GM18511 (cell line): ENCODE data around the gene XXYLT1.

Experiments
- ATAC-seq: cut with Tn5 transposase; IDR thresholded peaks from one replicate; pipeline ENCODE4 v1.9.1; 2021; ENCODE audit warnings: mild to moderate bottlenecking, moderate library complexity; ENCODE audit not compliant: unreplicated experiment

The XXYLT1 gene

DNA sequence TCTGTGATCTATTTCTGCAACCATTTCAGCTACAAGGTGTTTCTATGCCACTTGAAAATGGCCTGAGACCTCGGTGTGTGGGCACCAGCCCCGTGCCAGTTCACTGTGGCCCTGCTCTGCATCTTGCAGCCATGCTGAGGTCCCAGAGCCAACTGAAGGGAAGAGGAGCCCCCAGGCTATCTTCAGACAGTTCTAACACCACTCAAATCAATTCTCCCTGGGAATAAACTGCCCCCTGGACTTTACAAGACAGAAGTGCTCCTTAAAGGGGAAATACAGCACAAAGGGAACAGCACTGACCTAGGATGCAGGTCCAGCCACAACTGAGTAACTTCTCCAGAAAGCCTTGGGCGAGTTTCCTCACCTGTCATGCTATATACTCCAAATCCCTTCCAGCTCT is 3.9 kb downstream of the XXYLT1 start:
- no peak for ATAC-seq

DNA sequence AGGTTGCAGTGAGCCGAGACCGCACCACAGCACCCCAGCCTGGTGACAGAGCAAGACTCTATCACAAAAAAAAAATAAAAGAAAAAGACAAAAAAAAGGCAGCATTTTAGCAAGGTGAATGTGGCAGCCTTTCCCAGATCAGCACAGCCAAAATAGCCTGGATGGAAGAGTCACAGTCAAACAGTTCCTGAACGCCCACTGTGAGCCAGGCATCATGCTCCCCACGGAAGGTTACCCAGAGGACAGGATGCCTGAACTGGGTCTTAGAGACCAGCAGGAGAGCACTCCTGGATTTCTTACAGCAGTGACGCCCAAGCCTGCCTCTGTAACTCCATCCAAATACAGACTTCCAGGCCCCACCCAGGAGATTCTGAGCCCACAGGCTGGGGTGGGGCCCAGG is 4.5 kb downstream of the XXYLT1 start:
- no peak for ATAC-seq

DNA sequence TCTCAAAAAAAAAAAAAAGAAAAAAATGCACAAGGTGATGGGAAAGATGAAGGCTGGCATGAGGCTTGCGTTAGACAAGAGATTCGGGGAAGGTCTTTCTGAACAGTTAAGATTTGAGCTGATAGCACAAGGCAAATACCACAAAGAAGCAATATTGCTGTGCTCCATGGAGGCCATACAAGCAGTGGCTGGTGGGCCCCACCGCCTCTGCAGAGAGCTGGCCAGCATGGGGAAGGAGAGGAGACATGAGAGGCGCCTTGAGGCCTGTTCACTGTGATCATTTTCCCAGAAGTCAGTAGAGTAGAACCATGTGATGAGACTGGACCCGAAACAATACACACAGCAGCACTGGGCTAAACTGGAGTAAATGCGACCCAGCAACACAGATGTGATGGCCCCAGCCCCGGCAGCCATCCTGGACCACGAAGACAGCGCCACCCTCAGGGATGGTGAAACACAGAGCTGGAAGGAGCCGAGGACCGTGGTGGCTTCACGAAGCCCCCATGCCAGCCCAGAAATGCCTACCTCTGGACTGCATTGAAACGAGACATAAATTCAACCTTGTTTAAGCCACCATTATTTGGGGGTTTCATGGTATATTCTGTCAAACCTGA is 5.5 kb downstream of the XXYLT1 start:
- ATAC-seq: no peak

DNA sequence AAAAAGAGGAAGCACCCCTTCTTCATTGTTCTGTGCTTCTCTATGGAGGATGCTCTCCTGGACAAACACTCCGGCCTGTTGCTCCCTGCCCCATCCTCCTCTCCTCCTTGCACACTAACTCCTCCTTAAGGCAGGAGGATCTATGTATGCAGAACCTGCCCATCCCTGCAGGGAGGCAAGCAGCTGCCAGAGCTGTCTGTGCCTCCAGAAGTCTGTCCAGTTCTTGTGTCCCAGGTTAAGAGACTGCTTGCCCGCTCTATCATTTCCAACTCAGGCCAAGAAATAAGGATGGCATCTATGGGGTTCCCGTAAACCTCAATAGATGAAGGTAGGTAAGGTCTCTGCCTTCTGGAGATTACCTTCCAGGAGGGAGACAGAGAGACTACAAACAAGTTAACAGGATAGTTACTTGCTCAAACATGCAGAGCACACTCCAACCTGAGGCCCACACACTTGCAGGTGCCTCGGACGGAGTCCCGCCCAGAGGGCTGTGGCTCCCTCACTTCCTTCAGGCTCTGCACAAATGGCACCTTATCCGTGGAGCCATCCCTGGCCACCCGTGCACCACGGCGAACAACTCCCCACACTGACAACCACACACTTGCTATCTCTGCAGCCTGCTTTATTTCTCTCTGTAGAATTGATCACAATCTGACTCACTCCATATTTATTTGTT is 6.9 kb downstream of the XXYLT1 start:
- no peak for ATAC-seq

DNA sequence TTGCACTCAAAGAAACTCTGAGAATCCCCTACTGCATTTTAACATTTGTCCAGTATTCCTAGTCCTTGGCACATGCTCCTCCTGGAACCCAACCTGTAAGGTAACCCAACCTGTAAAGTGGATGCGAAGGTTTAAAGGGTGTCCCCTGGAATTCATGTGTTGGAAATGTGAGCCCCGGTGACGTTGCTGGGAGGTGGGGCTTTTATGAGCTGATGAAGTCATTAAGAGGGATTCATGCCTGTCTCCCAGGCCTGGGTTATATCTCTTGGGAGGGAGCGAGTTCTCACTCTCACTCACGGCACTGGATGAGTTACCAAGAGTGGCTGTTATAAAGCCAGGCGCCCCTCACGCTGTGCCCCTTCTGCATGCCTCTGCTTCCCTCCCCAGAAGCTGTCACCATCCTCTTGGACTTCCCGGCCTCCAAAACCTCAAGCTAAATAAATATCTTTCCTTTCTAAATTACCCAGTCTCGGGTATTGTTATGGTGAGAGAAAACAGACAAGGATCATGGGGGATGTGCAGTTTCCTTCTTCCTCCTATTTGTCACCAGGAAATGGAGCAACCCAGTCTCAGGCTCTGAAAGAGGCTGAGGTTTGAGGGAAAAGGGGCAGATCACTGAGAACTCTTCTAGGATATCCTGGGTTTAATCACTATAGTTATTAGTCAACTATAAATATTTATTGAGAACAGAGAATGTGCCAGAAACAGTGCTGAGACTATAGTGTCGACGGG is 7.6 kb downstream of the XXYLT1 start:
- no peak for ATAC-seq

DNA sequence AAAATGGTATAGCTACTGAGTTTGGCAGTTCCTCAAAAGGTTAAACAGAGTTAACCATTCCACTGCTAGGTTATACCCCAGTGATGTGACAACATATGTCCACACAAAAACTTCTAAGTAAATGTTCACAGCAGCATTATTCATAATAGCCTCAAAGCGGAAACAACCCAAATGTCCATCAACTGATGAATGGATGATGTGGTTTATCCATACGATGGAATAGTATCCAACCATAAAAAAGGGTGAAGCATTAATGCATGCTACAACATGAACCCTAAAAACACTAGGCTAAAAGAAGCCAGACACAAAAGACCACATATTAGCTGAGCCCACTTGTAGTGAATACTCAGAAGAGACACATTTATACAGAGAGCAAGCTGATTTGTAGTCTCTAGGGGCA is 9.0 kb downstream of the XXYLT1 start:
- ATAC-seq: no peak

DNA sequence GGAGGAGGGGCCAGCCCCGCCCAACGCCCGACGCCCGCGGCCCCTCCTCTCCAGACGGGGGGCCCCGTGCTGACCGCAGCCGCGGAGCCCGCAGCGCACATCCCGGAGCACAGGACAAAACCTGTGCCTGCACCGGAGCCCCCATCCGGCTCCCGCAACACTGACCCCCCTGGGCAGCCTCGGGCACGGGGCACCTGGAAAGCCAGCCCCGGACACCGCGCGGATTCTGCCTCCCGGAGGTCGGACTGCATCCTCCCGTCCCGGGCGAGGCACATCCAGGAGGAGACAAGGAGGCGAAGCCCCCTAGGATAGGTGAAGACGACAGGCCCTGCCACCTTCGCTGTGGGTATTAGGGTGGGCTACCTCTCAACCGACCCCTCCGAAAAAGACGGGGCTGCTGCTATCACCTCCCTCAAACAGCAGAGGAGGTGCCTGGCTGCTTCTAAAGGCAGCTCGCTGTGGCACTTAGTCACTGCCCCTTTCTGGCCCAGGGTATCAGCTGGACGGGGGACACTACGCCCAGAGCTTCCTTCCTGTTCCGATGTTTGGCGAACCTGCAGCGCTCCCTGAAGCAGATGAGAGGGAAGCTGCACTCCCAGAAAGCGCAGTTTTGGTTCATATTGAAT is 10.6 kb downstream of the XXYLT1 start:
- peak; percentile 33 for ATAC-seq

DNA sequence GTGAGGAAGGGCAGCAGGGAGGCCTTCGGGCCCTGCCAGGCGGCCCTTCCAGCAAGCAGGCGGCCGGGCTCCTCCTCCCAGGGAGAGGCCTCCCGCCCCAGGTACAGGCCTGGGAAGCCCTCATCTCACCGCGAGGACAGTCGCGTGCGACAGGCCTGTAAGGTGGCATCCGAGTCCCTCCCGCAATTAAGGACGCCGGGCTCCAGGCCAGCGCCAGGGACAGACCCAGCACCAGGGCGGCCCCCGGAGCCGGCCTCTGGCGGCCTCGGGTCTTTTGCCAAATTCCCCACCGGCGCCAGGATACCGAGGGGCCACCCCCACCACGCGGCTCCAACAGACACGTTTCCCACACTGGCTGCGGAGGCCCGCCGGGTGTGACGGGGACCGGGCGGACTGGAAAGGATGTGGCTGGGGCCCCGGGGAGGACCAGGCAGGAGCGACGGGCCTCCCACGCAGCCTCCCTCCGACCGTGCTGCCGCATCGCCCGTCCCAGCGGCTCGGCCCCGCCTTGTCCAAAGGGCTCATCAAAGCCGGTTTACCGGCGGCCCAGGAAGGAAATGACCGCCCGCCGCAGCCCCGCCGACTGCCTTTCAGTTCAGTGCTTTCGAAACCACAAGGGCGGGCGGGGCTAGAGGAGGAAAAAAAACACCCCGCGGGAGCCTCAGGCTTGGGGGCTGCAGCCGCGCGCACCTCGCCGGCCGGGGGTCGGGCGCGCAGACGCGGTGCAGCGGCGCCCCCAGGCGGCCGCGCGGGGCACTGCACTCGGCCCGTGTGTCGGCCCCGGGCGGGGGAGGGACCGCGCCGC is 11.3 kb downstream of the XXYLT1 start:
- peak; percentile 83 for ATAC-seq

DNA sequence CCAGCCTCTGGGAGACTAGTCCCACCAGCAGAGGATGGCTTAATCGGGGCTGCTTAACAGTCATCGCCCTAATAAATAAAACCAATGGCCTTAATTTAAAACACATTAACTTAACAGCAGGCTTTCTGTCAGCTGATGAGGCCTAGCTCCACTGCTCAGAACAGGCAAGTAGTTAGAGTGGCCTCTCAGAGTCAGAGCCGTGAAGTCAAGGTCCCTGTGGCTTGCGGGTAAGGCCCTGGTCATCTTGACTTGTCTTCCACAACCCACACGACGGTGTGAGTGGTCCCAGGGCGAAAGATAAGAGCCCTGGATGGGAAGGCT is 11.8 kb downstream of the XXYLT1 start:
- ATAC-seq: peak; percentile 1

DNA sequence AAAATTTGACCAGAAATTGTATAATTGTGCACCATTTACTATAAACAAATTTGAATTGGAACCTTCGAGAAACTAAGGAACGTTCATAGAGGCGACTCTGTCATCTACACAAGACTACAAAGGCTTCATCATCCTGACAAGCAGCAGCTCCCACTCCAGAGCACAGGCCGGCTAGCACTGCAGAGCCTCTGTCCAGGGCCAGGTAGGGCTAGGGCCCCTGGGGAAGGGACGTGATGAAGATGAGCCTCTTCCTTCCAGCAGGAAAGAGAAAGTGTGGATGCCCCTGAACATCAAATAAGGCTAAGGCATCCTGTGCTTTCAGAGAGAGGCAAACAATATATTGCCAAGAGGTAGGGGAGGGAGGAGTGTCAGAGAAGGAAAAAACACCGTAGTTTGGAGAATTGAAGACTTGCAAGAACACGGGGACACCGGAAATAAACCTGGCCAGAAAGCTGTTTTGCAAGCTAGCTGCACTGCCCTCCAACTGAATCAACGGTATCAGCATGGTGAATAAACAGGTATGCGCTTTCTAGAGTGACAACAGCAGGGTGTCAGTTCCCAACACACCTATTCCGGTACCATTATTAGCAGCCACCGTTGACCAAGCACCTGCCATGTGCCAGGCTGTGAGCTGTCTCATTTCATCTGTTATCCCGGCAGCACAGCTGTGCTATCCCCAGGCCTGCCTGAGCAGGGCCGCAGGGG is 12.4 kb downstream of the XXYLT1 start:
- ATAC-seq: no peak

DNA sequence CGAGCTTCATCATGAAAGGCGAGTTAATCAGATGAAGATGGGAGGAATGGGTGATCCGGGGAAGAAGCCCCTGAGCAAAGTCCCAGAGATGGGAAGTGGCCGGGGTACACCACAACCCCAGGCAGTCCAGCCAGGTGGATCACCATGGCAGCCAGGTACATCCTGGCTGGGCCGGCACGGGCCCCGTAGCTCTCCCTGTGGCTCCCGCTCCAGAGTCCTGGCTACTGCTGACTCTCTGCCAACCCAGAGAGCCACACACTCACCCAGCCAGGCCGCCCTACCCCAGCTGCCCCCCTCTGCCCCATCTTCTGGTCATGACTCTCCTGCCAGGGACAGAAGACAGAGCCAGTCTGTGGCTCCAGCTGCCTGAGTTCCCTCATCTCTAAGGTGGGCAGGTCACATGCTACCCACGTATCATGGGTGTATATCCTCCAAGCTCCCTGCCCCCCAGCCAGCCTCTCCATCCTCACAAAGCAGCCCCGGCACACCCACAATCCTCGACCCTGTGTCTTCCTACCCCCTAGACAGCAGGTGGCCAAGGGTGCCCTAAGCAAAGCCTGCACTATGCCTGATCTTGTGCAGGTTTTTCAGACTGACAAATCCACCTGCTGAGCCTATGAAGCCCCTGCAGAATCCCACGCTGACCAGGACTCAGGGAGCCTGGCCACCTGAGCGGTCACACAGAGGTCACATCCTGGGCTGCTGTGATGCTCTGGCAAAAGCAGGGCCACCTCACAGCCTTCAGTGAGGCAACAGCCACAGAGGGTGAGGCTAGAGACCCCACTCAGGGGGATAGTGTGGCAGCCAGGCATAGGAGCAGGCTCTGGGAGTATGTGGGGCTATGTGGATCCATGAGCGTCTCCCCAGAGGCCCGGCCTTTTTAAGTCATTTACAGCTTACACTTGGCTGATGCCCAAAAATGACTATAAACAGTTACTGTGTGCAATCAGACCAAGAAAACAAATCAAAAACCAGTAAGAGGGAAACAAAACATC is 13.2 kb downstream of the XXYLT1 start:
- ATAC-seq: no peak

DNA sequence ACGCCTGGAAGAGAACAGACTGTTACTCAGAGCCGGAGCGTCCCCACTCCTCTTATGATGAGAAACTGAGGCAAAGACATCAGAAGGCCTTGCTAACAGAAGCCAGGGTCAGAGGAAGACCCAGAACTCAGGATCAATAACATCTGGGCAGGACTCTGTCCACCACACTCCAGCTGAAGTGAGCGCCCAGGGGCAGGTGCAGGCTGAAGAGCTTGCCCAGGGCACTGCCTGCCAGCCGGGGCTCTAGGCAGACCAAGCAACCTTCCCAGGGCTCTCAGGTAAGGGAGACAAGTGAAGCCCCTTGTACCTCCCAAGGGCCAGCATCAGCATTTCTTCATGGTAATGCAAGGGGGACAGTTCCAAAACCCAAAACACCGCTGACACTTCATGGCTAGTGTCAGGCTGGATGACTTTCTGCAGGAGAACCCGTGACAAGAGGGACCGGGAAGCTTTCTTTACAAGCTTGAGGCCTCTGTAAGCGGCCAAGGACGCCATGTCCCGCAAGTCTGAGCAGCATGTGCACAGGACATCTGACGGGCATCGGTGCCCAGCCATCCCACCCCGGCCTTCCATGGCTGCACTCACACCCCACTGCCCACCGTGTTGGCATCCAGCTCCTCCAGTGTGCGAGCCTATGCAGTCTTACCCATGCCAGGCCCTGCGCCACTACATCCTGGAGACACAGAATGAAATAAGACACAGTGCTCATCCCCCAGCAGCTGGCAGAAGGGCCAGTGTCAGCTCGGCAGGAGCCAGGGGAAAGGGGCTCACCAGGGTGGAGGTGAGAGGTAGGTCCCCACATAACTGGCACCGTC is 14.1 kb downstream of the XXYLT1 start:
- ATAC-seq: no peak

DNA sequence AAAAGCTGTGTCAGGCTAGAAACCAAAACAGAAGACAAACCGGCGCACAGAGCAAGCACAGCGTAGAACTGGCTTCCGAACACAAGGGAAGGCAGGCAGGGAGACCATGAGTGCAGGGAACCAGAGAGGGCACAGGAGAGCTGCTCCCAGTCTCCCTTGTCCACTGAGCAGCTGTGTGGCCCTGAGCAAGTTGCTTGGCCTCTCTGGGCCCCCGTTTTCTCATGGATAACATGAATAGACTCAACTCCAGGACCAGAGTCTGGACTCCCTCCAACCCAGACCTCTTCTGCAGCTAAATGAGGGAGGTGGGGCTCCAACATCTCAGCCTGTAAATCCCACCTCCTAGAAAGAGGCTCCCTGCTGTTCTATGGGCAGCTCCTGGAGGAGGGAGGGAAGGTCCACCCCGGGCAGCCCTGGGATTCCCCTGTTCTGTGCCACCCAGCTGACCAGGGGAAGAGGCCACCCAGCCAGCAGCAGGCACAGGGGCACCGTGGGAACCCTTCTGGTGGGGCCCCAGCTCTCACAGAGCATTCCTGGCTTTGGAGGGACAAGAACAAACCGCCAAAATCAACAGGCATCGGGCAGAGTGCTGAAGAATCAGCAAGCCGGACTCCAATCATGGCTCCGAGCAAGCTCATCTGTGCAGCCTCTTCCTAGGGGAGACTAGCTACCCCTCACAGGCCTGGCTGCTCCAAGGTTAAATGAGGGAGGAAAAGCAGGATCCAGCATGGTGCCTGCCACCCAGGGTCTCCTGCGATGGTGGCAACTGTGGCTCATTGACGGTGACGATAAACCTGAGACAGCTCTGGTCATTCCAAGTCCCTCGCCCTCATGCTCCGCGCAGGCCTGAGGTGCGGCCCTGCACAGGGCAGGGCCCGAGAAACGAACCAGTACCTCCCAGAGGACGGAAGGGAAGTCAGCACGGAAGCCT is 15.1 kb downstream of the XXYLT1 start:
- no peak for ATAC-seq

DNA sequence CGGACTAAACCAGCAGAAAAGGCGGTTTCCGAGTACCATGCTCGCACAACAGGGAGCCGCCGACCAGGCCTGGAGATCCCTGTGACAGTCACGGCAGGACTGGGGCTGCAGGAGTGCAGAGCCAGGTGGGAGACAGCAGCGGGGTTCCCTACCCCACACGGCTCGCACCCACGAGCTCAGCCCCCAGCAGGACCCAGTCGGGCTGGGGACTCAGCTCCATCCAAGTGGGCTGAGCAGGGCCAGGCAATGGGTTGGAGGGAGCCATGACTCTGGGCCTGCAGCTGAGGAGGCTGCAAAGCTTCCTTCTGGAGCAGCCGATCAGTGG is 15.8 kb downstream of the XXYLT1 start:
- no peak for ATAC-seq

DNA sequence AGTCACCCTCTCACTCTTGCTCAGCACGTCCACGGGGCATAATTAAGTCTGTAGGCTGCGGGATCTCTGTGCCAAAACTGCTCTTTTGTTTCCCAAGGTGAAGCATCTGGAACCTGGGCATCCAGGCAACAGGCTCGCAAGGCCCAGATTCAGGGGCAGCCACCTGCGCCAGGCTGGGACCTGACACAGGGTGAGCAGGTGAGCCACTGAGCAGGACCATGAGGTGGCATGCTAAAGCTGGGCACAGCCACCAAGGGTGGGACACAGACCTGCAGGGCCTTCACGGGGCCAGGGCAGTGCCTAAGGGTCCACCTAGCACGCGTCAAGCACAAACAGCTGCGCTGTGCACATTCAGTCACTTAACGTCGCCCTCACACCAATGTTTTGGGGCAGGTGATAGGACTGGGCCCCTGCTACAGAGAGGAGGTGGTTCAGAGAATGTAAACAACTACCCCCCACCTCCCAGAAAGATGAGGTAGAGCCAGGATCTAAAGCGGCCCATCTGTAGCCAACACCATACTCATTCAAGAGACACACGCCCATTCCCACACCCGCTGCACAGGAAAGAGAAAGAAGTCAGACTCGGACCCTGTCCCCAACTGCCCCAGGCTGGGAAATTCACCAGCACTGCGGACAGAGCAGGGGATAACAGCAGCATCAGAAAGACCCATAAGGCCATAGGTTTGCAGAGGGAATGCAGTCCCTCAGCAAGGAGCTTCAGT is 16.3 kb downstream of the XXYLT1 start:
- no peak for ATAC-seq

DNA sequence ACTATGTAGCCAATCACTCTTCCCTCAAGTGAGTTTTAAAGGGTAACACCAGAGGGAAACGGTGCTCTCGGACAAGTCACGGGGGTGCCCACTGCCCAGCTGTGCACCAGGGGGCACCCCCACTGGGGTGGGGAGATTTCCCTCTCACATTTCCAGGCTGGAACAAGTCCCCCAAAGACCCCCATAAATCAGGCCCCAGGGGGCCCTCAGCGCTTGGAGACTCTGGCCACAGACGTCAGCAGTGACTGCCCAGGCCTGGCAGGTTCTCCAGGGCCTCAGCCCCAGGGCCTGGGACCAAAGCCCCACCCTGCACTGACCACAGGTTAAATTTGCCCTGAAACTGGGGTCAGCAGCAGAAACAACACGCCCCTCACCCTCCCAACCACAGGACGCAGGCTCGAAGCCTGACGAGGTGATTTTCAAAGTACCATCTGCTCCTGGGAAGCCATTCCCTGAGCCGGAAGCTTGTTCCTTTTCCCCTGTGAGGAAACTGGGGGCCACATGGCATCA is 17.0 kb downstream of the XXYLT1 start:
- no peak for ATAC-seq
